Sigmoid colon (tissue), 7 donors: ENCODE data around the gene FRRS1. TPM values are rescaled to one million over a fixed set of nuclear protein-coding genes. Genes with fewer than 3 reads are reported as not detected.

Experiments used
- DNase-seq: peaks from one replicate; pipeline ENCODE4 v3.0.0-alpha.2; 2019
- H3K27ac ChIP-seq, 4 donors: fragments of 200-600 bp; sonication (generic); one replicate each; pipeline ENCODE4 v1.5.1; 2016 to 2019; ENCODE audit warnings: mild to moderate bottlenecking in 1 of 4
- H3K27me3 ChIP-seq, 3 donors: fragments of 200-600 bp; sonication (generic); one replicate each; pipeline ENCODE4 v1.5.1; 2019; ENCODE audit warnings: mild to moderate bottlenecking in 1 of 3
- H3K36me3 ChIP-seq, 4 donors: fragments of 200-600 bp; sonication (generic); one replicate each; pipeline ENCODE4 v1.5.1; 2016 to 2019
- H3K4me1 ChIP-seq, 4 donors: fragments of 200-600 bp; sonication (generic); one replicate each; pipeline ENCODE4 v1.5.1; 2017 to 2019
- H3K4me3 ChIP-seq, 4 donors: fragments of 200-600 bp; sonication (generic); one replicate each; pipeline ENCODE4 v1.5.1; 2017 to 2019; ENCODE audit warnings: mild to moderate bottlenecking in 2 of 4, moderate library complexity in 1 of 4
- H3K9me3 ChIP-seq, 4 donors: fragments of 200-600 bp in 3 of 4; sonication (generic) in 3 of 4; one replicate each; pipeline versions ENCODE4 v1.5.1 to v1.6.1; 2013 to 2019
- EP300 ChIP-seq, 4 donors: sonication (generic); formaldehyde crosslinking; IDR thresholded peaks; one replicate each; pipeline ENCODE4 v1.6.1; 2017; ENCODE audit warnings: antibody characterized with exemption in 4 of 4
- POLR2A ChIP-seq, 2 donors: fragments of 450-650 bp; IDR thresholded peaks; one replicate each; pipeline ENCODE4 v1.6.1; 2016; ENCODE audit warnings: antibody characterized with exemption in 2 of 2, mild to moderate bottlenecking in 2 of 2, moderate library complexity in 2 of 2
- POLR2AphosphoS5 ChIP-seq, 4 donors: sonication (generic); formaldehyde crosslinking; IDR thresholded peaks; one replicate each; pipeline ENCODE4 v1.6.1; 2017; ENCODE audit warnings: antibody characterized with exemption in 4 of 4
- WGBS, 2 donors: extraction: QIAGEN DNeasy Blood & Tissue Kit; methylation state at CpG; one replicate each; pipeline ENCODE4 v1.1.7; 2013; 5-methylcytosine and 5-hydroxymethylcytosine counted together
- intact Hi-C: fragments of 100-400 bp; cut with DNase I; formaldehyde crosslinking; loops from one replicate; pipeline ENCODE4 v1.15.1; 2023
- polyA plus RNA-seq, 3 donors: library from polyadenylated mRNA; stranded (reverse); fragments of 200-250 nt; gene quantifications; one replicate each; pipeline ENCODE4 v1.2.3, GENCODE V29; 2013
- total RNA-seq, 4 donors: library from RNA; depleted of rRNA; stranded (reverse); fragments of >200 nt; gene quantifications; one replicate each; pipeline ENCODE4 v1.1.0, GENCODE V29; 2016
- TF ChIP-seq, protein P1 (sequence below), 4 experiments: fragments of 450-650 bp in 3 of 4; fragments of 200-600 bp in 1 of 4; IDR thresholded peaks; one replicate each; pipeline ENCODE4 v1.5.1; 2016 to 2019; ENCODE audit warnings: antibody characterized with exemption in 4 of 4, mild to moderate bottlenecking in 3 of 4, moderate library complexity in 2 of 4
- donor health status: healthy with polysubstance abuse.
- donor health status: Bipolar disorder and iron deficiency.
- donor health status: healthy.

The FRRS1 gene, protein sequence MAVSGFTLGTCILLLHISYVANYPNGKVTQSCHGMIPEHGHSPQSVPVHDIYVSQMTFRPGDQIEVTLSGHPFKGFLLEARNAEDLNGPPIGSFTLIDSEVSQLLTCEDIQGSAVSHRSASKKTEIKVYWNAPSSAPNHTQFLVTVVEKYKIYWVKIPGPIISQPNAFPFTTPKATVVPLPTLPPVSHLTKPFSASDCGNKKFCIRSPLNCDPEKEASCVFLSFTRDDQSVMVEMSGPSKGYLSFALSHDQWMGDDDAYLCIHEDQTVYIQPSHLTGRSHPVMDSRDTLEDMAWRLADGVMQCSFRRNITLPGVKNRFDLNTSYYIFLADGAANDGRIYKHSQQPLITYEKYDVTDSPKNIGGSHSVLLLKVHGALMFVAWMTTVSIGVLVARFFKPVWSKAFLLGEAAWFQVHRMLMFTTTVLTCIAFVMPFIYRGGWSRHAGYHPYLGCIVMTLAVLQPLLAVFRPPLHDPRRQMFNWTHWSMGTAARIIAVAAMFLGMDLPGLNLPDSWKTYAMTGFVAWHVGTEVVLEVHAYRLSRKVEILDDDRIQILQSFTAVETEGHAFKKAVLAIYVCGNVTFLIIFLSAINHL
- 1 to 10 TPM; 1.6 to 5.6 (median 4.0) TPM for total RNA-seq
- 1 to 10 TPM; 1.6 to 3.6 (median 1.8) TPM for polyA plus RNA-seq

DNA sequence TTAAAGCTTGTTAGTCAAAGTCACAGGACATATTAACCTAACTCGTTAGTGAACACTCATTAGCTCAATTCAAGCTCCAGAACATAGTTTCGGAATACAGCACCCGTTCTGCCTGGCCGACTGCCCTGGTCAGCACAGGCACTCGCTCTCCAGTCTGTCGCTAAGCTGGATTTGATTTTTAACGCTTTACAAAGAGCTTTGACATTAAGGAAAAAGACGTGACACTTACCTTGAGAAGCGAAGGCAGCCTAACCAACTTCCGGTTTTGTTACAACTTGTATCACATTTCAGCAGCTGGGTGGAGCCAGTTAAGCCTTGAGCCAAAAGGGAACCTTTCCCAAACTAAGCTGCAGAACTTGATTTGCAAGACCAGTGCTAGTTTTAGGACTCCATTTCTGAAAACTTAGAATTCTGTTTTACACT lies at the start of gene FRRS1:
TSS of gene FRRS1 (minus strand) at position 258 of the 423 bp plus-strand sequence. CDS start 17,867 bp downstream, outside the sequence.
- Histone ChIP-seq H3K36me3 (no peaks in the 10 kb centered on the region), H3K9me3 (no peaks in the 10 kb centered on the region), H3K4me1 (peaks cover 0 to 21% (median 14%) of the 10 kb centered on the region in 4 donors), H3K4me3 (peak within 1 kb of the TSS; percentile 32 to 58 (median 52)), H3K27me3 (no peaks in the 10 kb centered on the region), H3K27ac (peak within 1 kb of the TSS; percentile 53 to 70 (median 66))
- TF ChIP-seq POLR2AphosphoS5 (IDR thresholded peaks at IDR 0.05): peak in 3 of 4 donors; percentile 29 to 55 (median 53)
- TF ChIP-seq EP300 (IDR thresholded peaks at IDR 0.05): no peak
- WGBS, 2 donors: 1 to 2% methylated on average over 10 of the region's 10 CpGs
- intact Hi-C loops: no loop called here
- no peak for DNase-seq

DNA sequence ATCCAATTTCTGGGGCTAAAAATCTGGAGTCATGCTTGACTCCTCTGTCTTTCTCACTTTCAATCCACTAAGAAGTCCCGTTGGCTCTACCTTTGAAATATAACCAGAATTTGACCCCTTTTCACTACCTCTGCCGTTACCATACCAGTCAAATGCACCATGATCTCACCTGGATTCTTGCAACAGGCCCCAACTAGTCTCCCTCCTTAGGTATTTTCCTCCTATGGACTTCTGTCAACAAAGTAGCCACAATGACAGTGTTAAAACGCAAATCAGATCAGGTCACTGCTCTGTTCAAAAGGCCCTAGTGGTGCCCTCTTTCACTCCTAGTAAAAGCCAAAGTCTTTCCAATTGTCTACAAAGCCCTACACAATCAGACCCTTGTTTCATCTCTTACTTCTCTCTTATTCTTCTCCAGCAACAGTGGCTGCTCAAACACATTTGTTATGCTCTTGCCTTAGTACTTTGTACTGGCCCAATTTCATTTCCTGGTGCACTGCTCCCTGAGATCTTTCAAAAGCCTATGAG lies 48.0 kb upstream of the FRRS1 start:
- H3K4me3 ChIP-seq: no peak overlapping the region
- no peaks in the 10 kb centered on the region for H3K9me3 ChIP-seq
- no peak for DNase-seq
- WGBS, 2 donors: 86% methylated on average over 3 of the region's 3 CpGs
- H3K4me1 ChIP-seq: peaks cover 0 to 2% (median under 1%) of the 10 kb centered on the region in 4 donors
- no peak for TF ChIP-seq POLR2A (IDR thresholded peaks at IDR 0.05)
- no peak for TF ChIP-seq POLR2AphosphoS5 (IDR thresholded peaks at IDR 0.05)
- no peak for TF ChIP-seq EP300 (IDR thresholded peaks at IDR 0.05)
- TF ChIP-seq, protein P1, sequence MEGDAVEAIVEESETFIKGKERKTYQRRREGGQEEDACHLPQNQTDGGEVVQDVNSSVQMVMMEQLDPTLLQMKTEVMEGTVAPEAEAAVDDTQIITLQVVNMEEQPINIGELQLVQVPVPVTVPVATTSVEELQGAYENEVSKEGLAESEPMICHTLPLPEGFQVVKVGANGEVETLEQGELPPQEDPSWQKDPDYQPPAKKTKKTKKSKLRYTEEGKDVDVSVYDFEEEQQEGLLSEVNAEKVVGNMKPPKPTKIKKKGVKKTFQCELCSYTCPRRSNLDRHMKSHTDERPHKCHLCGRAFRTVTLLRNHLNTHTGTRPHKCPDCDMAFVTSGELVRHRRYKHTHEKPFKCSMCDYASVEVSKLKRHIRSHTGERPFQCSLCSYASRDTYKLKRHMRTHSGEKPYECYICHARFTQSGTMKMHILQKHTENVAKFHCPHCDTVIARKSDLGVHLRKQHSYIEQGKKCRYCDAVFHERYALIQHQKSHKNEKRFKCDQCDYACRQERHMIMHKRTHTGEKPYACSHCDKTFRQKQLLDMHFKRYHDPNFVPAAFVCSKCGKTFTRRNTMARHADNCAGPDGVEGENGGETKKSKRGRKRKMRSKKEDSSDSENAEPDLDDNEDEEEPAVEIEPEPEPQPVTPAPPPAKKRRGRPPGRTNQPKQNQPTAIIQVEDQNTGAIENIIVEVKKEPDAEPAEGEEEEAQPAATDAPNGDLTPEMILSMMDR (IDR thresholded peaks at IDR 0.05): no peak
- intact Hi-C loops: no loop called here
- no peaks in the 10 kb centered on the region for H3K36me3 ChIP-seq
- H3K27me3 ChIP-seq: no peaks in the 10 kb centered on the region
- H3K27ac ChIP-seq: no peak overlapping the region

DNA sequence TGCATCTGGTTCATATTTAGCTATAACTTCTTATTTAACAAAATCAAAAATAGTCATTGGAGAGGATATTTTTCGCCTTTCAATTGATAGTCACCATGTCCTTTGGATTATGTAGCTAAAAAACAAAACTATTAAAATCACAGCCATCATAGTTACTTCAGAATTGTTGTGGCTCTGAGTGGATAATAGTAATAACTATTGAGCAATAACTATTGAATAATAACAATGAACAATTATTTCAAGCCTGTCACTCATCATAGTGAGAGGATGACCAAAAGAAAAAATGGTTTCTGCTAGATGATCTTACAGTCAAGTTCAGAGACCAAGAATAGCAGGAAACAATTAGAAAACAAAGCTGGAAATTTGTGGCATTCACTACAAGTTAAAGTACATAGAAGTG lies 45.3 kb upstream of the FRRS1 start:
- Histone ChIP-seq H3K4me3 (no peak overlapping the region), H3K27me3 (no peaks in the 10 kb centered on the region), H3K27ac (no peak overlapping the region), H3K9me3 (no peaks in the 10 kb centered on the region), H3K4me1 (peaks cover 0 to 13% (median 6%) of the 10 kb centered on the region in 4 donors), H3K36me3 (no peaks in the 10 kb centered on the region)
- intact Hi-C loops: no loop called here
- TF ChIP-seq POLR2AphosphoS5 (IDR thresholded peaks at IDR 0.05): no peak
- TF ChIP-seq EP300 (IDR thresholded peaks at IDR 0.05): no peak
- TF ChIP-seq, protein P1 (IDR thresholded peaks at IDR 0.05): no peak
- TF ChIP-seq POLR2A (IDR thresholded peaks at IDR 0.05): no peak
- WGBS, 2 donors: 94 to 99% methylated on average over 1 of the region's 1 CpG
- DNase-seq: no peak

DNA sequence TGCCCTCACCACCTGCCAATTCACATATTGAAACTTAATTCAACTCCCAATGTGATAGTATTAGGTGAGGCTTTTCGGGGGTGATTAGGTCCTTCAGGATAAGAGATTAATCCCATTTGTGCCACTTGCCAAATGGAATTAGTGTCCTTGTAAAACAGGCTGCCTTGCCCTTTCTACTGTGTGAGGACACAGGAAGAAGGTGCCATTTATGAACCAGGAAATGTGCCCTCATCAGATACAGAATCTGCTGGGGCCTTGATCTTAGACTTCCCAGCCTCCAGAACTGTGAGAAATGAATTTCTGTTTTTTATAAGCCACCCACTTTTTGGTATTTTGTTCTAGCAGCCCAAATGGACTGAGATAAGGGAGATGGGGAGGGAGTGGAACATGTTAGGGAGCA lies 44.6 kb upstream of the FRRS1 start:
- no peak overlapping the region for H3K27ac ChIP-seq
- no peaks in the 10 kb centered on the region for H3K9me3 ChIP-seq
- WGBS, 2 donors: 88 to 92% methylated on average over 1 of the region's 1 CpG
- intact Hi-C loops: no loop called here
- TF ChIP-seq POLR2AphosphoS5 (IDR thresholded peaks at IDR 0.05) (no peak), EP300 (IDR thresholded peaks at IDR 0.05) (no peak), POLR2A (IDR thresholded peaks at IDR 0.05) (no peak)
- TF ChIP-seq, protein P1 (IDR thresholded peaks at IDR 0.05): no peak
- H3K27me3 ChIP-seq: no peaks in the 10 kb centered on the region
- H3K36me3 ChIP-seq: no peaks in the 10 kb centered on the region
- H3K4me1 ChIP-seq: peaks cover 0 to 13% (median 6%) of the 10 kb centered on the region in 4 donors
- DNase-seq: no peak
- no peak overlapping the region for H3K4me3 ChIP-seq
